ENCODE results near the gene BDNF.
"Not testable (repeated sequence)": the region's sequence is repeated elsewhere in the genome, so short reads cannot be mapped to it uniquely, and the experiment has no call there.

The BDNF gene

DNA sequence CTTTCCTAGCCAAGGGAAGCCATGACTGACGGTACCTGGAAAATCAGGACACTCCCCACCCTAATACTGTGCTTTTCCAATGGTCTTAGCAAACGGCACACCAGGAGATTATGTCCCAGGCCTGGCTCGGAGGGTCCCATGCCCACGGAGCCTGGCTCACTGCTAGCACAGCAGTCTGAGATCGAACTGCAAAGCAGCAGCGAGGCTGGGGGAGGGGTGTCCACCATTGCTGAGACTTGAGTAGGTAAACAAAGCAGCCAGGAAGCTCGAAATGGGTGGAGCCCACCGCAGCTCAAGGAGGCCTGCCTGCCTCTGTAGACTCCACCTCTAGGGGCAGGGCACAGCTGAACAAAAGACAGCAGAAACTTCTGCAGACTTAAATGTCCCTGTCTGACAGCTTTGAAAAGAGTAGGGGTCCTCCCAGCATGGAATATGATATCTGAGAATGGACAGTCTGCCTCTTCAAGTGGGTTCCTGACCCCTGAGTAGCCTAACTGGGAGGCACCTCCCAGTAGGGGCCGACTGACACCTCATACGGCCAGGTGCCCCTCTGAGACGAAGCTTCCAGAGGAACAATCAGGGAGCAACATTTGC, 34.6 kb downstream of the BDNF start:
- not testable (repeated sequence) for DNase-seq

- no peak for DNase-seq
Observed at GRCh38 chr11:27663326-27663725, 36.9 kb downstream of the BDNF start.

GRCh38 chr11:27660171-27660570, 40.1 kb downstream of the BDNF start:
- no peak for DNase-seq

GRCh38 chr11:27658535-27659236, 41.6 kb downstream of the BDNF start:
- DNase-seq: no peak

DNA sequence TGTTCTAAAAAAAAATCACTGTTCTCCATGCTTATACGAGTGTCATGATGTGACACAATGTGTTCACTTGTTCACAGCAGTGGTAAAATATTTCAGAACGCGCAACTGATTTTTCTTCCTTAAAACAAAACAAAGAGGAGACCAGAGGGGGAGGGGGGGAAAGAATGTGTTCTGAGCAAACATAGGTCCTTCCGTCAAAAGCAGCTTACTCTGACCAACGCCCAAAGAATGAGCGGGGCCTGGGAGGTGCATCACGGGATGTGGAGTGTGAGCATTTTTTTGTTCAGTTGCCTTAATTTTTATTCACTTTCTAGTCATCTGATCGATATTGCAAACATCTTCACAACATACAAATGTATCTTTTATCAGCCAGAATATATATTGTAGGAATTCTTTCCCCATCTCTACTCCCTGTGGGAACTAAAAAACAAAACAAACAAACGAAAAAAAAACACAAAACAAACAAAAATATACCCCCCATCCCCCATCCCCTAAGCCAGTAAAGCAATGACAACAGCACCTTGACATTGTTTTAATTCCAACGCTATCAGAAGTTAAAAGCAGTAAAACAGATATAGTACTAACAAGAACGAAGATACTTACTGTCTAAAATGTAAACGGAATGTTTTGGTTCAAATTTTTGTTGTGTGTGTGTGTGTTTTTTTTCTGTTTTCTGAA, 43.3 kb downstream of the BDNF start:
- no peak for DNase-seq

- no peak for DNase-seq
Observed at GRCh38 chr11:27656320-27656719, 43.9 kb downstream of the BDNF start.

- no peak for DNase-seq
Observed at GRCh38 chr11:27653990-27654758, 46.1 kb downstream of the BDNF start.

DNA sequence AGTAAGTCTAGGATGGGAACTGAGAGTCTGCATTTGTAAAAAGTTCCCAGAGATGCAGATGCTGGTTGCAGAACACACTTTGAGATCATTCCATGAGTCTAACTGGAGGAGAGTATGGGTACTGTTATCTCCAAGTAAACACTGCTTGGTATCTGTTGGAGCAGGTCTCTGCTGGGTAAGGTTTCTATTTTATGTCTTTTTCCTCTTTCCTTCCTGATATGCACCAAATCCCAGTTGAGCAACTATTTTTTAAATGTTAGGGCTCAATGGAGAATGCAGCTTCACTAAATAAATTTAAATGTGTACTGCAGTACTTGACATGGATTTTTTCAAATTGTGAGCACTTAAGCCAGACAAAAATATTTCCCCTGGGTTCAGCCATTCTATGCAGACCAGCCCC, 48.5 kb downstream of the BDNF start:
- DNase-seq: no peak

DNA sequence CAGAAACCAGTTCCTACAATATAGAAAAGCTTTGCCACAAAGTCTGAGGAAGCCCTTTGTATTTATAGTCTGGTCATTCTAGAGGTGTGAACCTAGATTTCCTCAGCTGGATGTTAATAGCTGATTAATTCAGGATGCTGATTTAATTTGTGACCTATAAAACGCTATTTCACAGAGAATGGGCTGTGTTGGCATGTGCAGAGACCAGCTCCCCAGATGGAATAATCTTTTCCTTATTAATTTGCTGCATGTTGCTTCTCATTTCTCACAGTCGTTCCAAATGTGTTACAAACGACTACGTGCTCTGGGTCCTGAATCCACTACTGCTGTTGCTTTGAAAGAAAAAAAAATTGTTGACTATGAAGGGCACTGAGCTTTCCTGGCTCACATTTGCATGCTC, 49.3 kb downstream of the BDNF start:
- DNase-seq: no peak

GRCh38 chr11:27649800-27650199, 50.5 kb downstream of the BDNF start:
- no peak for DNase-seq

DNA sequence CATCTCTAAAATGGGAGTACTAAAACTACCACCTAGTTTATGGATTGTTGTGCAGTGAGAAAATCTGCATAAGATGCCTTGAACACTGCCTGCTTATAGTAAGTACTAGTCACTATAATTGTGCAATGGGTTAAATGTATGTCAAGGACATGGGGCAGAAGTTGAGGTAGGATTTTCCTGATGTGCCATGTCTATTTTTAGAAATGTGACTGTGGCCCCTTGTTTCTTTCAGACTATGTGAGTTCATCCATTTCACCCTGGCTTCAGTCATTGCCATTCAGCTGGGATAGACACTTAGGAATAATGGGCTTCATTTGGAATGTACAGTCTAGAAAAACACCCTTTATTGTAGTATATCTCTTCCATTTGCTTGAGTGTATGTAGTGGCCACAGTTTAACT, 51.4 kb downstream of the BDNF start:
- no peak for DNase-seq

- DNase-seq: no peak
Observed at GRCh38 chr11:27646051-27646818, 54.0 kb downstream of the BDNF start.

GRCh38 chr11:27642954-27643353, 57.3 kb downstream of the BDNF start:
- DNase-seq: no peak

GRCh38 chr11:27640954-27641353, 59.3 kb downstream of the BDNF start:
- DNase-seq: no peak

DNA sequence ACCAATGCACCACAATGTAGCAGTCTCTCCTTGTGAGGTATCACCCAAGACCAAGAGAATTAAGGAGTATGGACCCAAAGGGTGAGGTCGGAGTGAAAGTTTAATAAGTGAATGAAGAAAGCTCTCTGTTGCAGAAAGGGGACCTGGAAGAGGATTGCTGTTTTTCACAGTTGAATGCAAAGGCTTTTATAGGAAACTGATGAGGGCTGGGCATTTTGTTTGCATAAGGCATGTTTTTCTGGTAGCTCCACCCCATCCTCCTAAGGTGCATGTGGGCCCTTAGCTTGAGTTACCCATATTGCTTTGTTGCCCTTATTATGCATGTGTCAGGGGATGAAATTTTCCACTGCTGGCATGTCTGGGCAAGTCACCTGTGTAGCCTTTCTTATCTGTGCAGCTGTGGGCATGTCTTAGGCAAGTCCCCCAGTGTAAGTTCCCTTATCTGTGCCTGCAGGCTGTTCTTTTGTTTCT, 64.7 kb downstream of the BDNF start:
- DNase-seq: no peak

DNA sequence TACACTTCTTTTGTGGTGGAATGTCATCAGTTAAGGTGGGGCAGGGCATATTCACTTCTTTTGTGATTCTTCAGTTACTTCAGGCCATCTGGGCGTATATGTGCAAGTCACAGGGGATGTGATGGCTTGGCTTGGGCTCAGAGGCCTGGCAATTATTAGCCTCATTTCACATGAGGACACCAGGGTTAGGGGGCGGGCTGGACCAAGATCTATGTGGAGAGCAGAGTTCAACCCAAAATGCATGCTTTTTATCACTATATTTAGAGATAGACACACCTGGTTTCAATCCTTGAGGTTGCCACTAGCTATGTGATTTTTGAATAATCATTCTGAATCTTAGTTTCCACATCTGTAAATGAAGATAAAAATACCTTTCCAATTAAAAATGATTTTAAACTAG, 65.5 kb downstream of the BDNF start:
- not testable (repeated sequence) for DNase-seq

DNA sequence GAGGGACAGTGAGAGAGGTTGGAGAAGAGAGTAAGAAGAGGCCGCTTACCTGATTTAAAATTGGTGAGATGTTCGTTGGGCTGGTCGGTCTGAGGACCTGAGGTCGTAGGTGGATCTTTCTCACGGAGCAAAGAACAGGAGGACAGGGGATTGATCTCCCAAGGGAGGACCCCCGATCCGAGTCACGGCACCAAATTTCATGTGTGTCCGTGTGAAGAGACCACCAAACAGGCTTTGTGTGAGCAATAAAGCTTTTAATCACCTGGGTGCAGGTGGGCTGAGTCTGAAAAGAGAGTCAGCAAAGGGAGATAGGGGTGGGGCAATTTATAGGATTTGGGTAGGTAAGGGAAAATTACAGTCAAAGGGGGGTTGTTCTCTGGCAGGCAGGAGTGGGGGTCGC, 66.0 kb downstream of the BDNF start:
- not testable (repeated sequence) for DNase-seq

GRCh38 chr11:27629023-27629422, 71.2 kb downstream of the BDNF start:
- DNase-seq: not testable (repeated sequence)

DNA sequence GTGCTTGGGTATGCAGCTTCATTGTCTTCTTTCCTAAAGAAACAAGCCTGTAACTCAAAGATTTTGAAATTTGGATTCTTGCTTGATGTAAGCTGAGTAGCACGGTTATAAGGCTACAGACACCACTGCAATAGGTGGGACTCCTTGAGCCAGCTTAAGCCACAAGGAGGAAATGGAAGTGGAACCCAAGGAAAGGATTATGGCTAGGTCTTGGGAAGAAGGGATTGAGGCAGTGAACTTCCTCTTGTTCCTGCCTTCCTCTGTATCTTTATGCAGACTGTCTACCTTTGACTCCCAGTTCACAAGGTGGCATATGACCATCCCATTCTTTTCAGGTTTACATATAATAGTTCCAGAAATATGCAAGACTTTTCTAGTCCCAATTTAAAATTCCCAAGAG, 72.3 kb downstream of the BDNF start:
- DNase-seq: no peak

- DNase-seq: no peak
Observed at GRCh38 chr11:27626938-27627586, 73.2 kb downstream of the BDNF start.

DNA sequence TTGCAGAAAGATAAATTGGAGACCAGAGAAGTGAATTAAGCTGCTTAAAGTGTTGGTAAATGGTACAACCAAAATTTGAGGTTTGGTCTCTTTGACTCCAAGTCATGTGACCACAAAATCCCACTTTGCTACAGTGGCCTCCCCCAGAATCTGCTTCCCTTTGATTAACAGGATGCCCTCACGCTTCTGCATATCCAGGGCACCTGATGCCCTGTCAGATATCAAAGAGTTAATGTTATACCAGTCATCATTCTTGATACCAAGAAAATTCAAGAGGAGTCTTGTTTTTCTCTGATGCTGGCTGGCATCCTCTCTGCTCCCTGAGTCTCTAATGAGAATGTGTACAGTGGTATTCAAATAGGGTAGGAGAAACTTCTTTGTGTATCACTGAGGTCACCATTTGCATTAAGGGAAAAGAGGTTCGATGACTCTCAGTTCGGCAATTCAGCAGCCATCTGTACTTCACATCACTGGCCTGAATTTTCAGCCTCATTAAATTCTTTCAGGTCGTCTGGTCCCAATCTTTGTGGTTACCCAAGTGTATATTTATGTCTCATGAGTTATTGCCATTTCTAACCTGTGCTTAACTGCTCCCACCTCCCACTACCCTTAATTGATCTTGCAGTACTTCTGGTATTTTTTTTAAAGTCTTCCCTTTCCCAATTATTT, 73.9 kb downstream of the BDNF start:
- no peak for DNase-seq

Data from NCI-H446 (cell line).